ENCODE measurements around the gene TENT4B. TPM values are rescaled to one million over a fixed set of nuclear protein-coding genes. Genes with fewer than 3 reads are reported as not detected.

Gene TENT4B
- total RNA-seq, 2 donors from 2014 or later, result 11.5 to 15.1 TPM

GRCh38 chr16:50244504-50245416, 91.7 kb downstream of the TENT4B start:
- no peak overlapping the region for H3K27ac ChIP-seq
- intact Hi-C loops (cut with DNase I), result loop anchor here (10.0 kb wide), 1 partner anchor 110 kb away; no protein-coding TSS in a partner anchor
- H3K36me3 ChIP-seq, result no peaks in the 10 kb centered on the region
- no peak for DNase-seq (ENCODE audit: low spot score)
- H3K4me3 ChIP-seq, result no peak overlapping the region
- no peaks in the 10 kb centered on the region for H3K27me3 ChIP-seq (replicated peaks; ENCODE audit: insufficient read depth)
- no peaks in the 10 kb centered on the region for H3K4me1 ChIP-seq (replicated peaks)
- WGBS, result 33% methylated on average over 29 of the region's 33 CpGs
- TF ChIP-seq POLR2A (IDR thresholded peaks at IDR 0.05), result no peak
- no peak for TF ChIP-seq CTCF (IDR thresholded peaks at IDR 0.05)
- TF ChIP-seq POLR2AphosphoS5 (IDR thresholded peaks at IDR 0.05), result no peak
- no peaks in the 10 kb centered on the region for H3K9me3 ChIP-seq

- DNase-seq (ENCODE audit: low spot score), result no peak
- TF ChIP-seq POLR2A (IDR thresholded peaks at IDR 0.05), result no peak
- TF ChIP-seq POLR2AphosphoS5 (IDR thresholded peaks at IDR 0.05), result no peak
- peak in 2 of 4 experiments; percentile 15 to 23 for TF ChIP-seq CTCF (IDR thresholded peaks at IDR 0.05)
- no peaks in the 10 kb centered on the region for H3K4me1 ChIP-seq (replicated peaks)
- H3K27me3 ChIP-seq (replicated peaks; ENCODE audit: insufficient read depth), result no peaks in the 10 kb centered on the region
- no peaks in the 10 kb centered on the region for H3K9me3 ChIP-seq
- H3K4me3 ChIP-seq, result peak overlapping the region; percentile 38 to 45
- H3K36me3 ChIP-seq, result no peaks in the 10 kb centered on the region
- 3% methylated on average over 35 of the region's 74 CpGs for WGBS
- H3K27ac ChIP-seq, result no peak overlapping the region
- intact Hi-C loops (cut with DNase I), result loop anchor here (10.0 kb wide), 1 partner anchor 109 kb away; no protein-coding TSS in a partner anchor
Measured at GRCh38 chr16:50245417-50246298, 92.6 kb downstream of the TENT4B start.

GRCh38 chr16:50246299-50247122, 93.4 kb downstream of the TENT4B start:
- Histone ChIP-seq H3K4me1 (replicated peaks) (no peaks in the 10 kb centered on the region), H3K27ac (no peak overlapping the region), H3K27me3 (replicated peaks; ENCODE audit: insufficient read depth) (no peaks in the 10 kb centered on the region), H3K4me3 (peak overlapping the region; percentile 38 to 45), H3K9me3 (no peaks in the 10 kb centered on the region), H3K36me3 (no peaks in the 10 kb centered on the region)
- intact Hi-C loops (cut with DNase I), result loop anchor here (10.0 kb wide), 1 partner anchor 108 kb away; no protein-coding TSS in a partner anchor
- WGBS, result 26% methylated on average over 44 of the region's 46 CpGs
- no peak for DNase-seq (ENCODE audit: low spot score)
- TF ChIP-seq POLR2AphosphoS5 (IDR thresholded peaks at IDR 0.05) (no peak), CTCF (IDR thresholded peaks at IDR 0.05) (peak in 1 of 4 experiments; percentile 3)

GRCh38 chr16:50247123-50247905, 94.2 kb downstream of the TENT4B start:
- H3K36me3 ChIP-seq, result no peaks in the 10 kb centered on the region
- H3K27me3 ChIP-seq (replicated peaks; ENCODE audit: insufficient read depth), result no peaks in the 10 kb centered on the region
- intact Hi-C loops (cut with DNase I), result loop anchor here (10.0 kb wide), 1 partner anchor 107 kb away; no protein-coding TSS in a partner anchor
- H3K4me1 ChIP-seq (replicated peaks), result no peaks in the 10 kb centered on the region
- no peak overlapping the region for H3K27ac ChIP-seq
- no peak overlapping the region for H3K4me3 ChIP-seq
- no peaks in the 10 kb centered on the region for H3K9me3 ChIP-seq
- no peak for TF ChIP-seq CTCF (IDR thresholded peaks at IDR 0.05)
- no peak for TF ChIP-seq POLR2A (IDR thresholded peaks at IDR 0.05)
- no peak for TF ChIP-seq POLR2AphosphoS5 (IDR thresholded peaks at IDR 0.05)
- no peak for DNase-seq (ENCODE audit: low spot score)
- WGBS, result 96% methylated on average over 12 of the region's 12 CpGs
